Measurements from ENCODE around the gene MRAS.

DNA sequence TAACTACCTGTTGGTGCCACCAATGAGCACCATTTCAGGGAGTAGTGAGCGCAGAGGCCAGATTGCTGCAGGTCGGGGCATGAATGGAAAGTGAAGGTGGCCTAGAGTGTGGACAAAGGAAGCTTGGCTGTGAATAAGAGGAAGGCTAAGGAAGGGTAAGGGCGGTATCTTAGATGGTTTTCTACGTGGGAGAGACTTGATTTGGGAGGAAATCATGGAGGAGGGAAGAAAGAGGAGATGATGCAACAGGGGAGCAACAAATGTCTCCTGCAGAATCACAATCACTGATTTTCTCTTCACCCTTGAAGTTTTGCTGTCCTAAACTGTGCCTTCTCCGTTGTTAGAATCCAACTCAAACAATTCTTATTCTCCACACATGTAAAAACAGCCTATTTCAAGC is 40.5 kb upstream of the MRAS start:
- TF ChIP-seq SRSF1 (optimal IDR thresholded peaks at IDR 0.05; ENCODE audit: low read depth, low read length): no peak
- TF ChIP-seq, protein P1, sequence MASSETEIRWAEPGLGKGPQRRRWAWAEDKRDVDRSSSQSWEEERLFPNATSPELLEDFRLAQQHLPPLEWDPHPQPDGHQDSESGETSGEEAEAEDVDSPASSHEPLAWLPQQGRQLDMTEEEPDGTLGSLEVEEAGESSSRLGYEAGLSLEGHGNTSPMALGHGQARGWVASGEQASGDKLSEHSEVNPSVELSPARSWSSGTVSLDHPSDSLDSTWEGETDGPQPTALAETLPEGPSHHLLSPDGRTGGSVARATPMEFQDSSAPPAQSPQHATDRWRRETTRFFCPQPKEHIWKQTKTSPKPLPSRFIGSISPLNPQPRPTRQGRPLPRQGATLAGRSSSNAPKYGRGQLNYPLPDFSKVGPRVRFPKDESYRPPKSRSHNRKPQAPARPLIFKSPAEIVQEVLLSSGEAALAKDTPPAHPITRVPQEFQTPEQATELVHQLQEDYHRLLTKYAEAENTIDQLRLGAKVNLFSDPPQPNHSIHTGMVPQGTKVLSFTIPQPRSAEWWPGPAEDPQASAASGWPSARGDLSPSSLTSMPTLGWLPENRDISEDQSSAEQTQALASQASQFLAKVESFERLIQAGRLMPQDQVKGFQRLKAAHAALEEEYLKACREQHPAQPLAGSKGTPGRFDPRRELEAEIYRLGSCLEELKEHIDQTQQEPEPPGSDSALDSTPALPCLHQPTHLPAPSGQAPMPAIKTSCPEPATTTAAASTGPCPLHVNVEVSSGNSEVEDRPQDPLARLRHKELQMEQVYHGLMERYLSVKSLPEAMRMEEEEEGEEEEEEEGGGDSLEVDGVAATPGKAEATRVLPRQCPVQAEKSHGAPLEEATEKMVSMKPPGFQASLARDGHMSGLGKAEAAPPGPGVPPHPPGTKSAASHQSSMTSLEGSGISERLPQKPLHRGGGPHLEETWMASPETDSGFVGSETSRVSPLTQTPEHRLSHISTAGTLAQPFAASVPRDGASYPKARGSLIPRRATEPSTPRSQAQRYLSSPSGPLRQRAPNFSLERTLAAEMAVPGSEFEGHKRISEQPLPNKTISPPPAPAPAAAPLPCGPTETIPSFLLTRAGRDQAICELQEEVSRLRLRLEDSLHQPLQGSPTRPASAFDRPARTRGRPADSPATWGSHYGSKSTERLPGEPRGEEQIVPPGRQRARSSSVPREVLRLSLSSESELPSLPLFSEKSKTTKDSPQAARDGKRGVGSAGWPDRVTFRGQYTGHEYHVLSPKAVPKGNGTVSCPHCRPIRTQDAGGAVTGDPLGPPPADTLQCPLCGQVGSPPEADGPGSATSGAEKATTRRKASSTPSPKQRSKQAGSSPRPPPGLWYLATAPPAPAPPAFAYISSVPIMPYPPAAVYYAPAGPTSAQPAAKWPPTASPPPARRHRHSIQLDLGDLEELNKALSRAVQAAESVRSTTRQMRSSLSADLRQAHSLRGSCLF (CRISPR knock-in tag; IDR thresholded peaks at IDR 0.05; ENCODE audit: borderline replicate concordance): no peak
- no peak for TF ChIP-seq MTA3 (CRISPR knock-in tag; IDR thresholded peaks at IDR 0.05)
